ENCODE results near the gene CADPS2. TPM values are rescaled to one million over a fixed set of nuclear protein-coding genes. Genes with fewer than 3 reads are reported as not detected.

Gene CADPS2
- total and polyA plus RNA-seq, 10 of the 15 experiments (the other 5 are each of a cell fraction or from before 2014, with no cell fraction given): 0.05 to 7.5 (median 0.25) TPM

DNA sequence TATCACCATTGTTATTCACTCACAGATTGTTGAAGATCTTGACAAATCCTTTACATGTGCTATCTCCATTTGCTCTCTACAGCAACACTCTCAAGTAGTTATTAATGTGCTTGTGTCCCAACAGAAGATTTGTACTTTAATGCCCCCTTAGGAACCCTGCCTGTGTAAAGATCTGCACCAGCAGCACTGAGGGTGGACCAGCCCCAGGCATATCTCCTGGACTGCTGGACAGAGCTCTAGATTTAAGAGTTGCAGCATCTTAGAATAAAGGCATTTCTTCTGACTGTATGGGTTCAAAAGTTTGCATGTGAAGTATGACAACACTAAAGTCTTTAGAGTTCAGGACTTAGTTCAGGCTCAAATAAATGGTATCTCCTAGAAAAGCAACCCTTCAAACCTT is 282.0 kb downstream of the CADPS2 start:
- no peak overlapping the region for H3K9ac ChIP-seq (ENCODE audit: control insufficient read depth, insufficient read depth, low read length)
- RAD21 ChIA-PET (ENCODE audit: unreplicated experiment): interaction anchor here (0.6 to 1.5 kb wide), 2 partner anchors 13 to 23 kb away, joined by 3 read pairs; no protein-coding TSS in a partner anchor
- no peak overlapping the region for H2AFZ ChIP-seq (ENCODE audit: control insufficient read depth, low read depth, low read length)
- DNase-seq (ENCODE audit: low read depth, low spot score): no peak
- H3K79me2 ChIP-seq (ENCODE audit: control insufficient read depth, insufficient read depth, low read length): no peaks in the 10 kb centered on the region
- CTCF ChIA-PET: interaction anchor here (1.6 kb wide), 1 partner anchor 25 kb away, joined by 3 read pairs; no protein-coding TSS in a partner anchor
- no peak overlapping the region for H3K4me2 ChIP-seq (ENCODE audit: control insufficient read depth, insufficient read depth)
- no peaks in the 10 kb centered on the region for H4K20me1 ChIP-seq (ENCODE audit: control insufficient read depth, insufficient read depth)
- H3K36me3 ChIP-seq (ENCODE audit: control insufficient read depth in 2 of 2, insufficient read depth in 2 of 2, low read length in 1 of 2): no peaks in the 10 kb centered on the region
- POLR2A ChIA-PET: no interaction called here
- H3K4me1 ChIP-seq (ENCODE audit: control insufficient read depth, insufficient read depth, low read length): no peaks in the 10 kb centered on the region
- intact Hi-C loops (cut with micrococcal nuclease; ENCODE audit: unreplicated experiment) (no loop called here), in situ Hi-C loops (cut with MboI) (no loop called here)
- no TSS peak for BruUV-seq (replicated peaks)
- no peak overlapping the region for H3K4me3 ChIP-seq
- no peaks in the 10 kb centered on the region for H3K27me3 ChIP-seq (replicated peaks in 1 of 2; ENCODE audit: control insufficient read depth in 2 of 2, insufficient read depth in 2 of 2, low read length in 1 of 2)
- SMC1A ChIA-PET (ENCODE audit: uncharacterized antibody, unreplicated experiment): no interaction called here
- TF ChIP-seq CEBPZ (IDR thresholded peaks at IDR 0.05; ENCODE audit: low read depth, low read length): no peak
- no peak overlapping the region for H3K27ac ChIP-seq (ENCODE audit: control insufficient read depth, insufficient read depth)
- no peak for FAIRE-seq
- no peak for ATAC-seq
- H3K9me3 ChIP-seq (replicated peaks; ENCODE audit: control insufficient read depth, insufficient read depth, low read length): no peaks in the 10 kb centered on the region

- intact Hi-C loops (cut with micrococcal nuclease; ENCODE audit: unreplicated experiment) (no loop called here), in situ Hi-C loops (cut with MboI) (no loop called here)
- no peaks in the 10 kb centered on the region for H3K36me3 ChIP-seq (ENCODE audit: control insufficient read depth in 2 of 2, insufficient read depth in 2 of 2, low read length in 1 of 2)
- H3K9me3 ChIP-seq (replicated peaks; ENCODE audit: control insufficient read depth, insufficient read depth, low read length): no peaks in the 10 kb centered on the region
- H4K20me1 ChIP-seq (ENCODE audit: control insufficient read depth, insufficient read depth): no peaks in the 10 kb centered on the region
- no peak overlapping the region for H3K4me2 ChIP-seq (ENCODE audit: control insufficient read depth, insufficient read depth)
- no peak overlapping the region for H3K27ac ChIP-seq (ENCODE audit: control insufficient read depth, insufficient read depth)
- H3K27me3 ChIP-seq (replicated peaks in 1 of 2; ENCODE audit: control insufficient read depth in 2 of 2, insufficient read depth in 2 of 2, low read length in 1 of 2): no peaks in the 10 kb centered on the region
- ChIA-PET CTCF (interaction anchor here (3.8 kb wide), 1 partner anchor 9 kb away, joined by 21 read pairs; no protein-coding TSS in a partner anchor), RAD21 (ENCODE audit: unreplicated experiment) (interaction anchor here (0.7 to 4.7 kb wide), 4 partner anchors 11 to 110 kb away, joined by 3 to 33 read pairs (median 3); no protein-coding TSS in a partner anchor), POLR2A (no interaction called here), SMC1A (ENCODE audit: uncharacterized antibody, unreplicated experiment) (interaction anchor here (0.6 to 7.5 kb wide), 3 partner anchors 12 to 20 kb away, joined by 3 to 77 read pairs (median 4); no protein-coding TSS in a partner anchor)
- H3K4me3 ChIP-seq: no peak overlapping the region
- BruUV-seq (replicated peaks): no TSS peak
- H3K79me2 ChIP-seq (ENCODE audit: control insufficient read depth, insufficient read depth, low read length): no peaks in the 10 kb centered on the region
- 21% methylated on average over 2 of the region's 2 CpGs for WGBS (ENCODE audit: insufficient coverage, insufficient replicate concordance, low lambda C conversion rate, missing lambda C conversion rate)
- H2AFZ ChIP-seq (ENCODE audit: control insufficient read depth, low read depth, low read length): no peak overlapping the region
- H3K9ac ChIP-seq (ENCODE audit: control insufficient read depth, insufficient read depth, low read length): no peak overlapping the region
- ATAC-seq (no peak), FAIRE-seq (no peak), DNase-seq (ENCODE audit: low read depth, low spot score) (no peak)
- H3K4me1 ChIP-seq (ENCODE audit: control insufficient read depth, insufficient read depth, low read length): no peaks in the 10 kb centered on the region
- TF ChIP-seq SPI1 (IDR thresholded peaks at IDR 0.05; ENCODE audit: borderline replicate concordance, insufficient read depth, low read depth, low read length) (no peak), MYC (IDR thresholded peaks at IDR 0.05; ENCODE audit: insufficient read depth, insufficient read length, insufficient replicate concordance, low read length, severe bottlenecking) (no peak), MEF2A (IDR thresholded peaks at IDR 0.05; ENCODE audit: insufficient read depth, low read depth, low read length) (no peak), IRF5 (IDR thresholded peaks at IDR 0.05; ENCODE audit: borderline replicate concordance) (no peak), NR2C1 (IDR thresholded peaks at IDR 0.05) (no peak)
- TF ChIP-seq, protein P1, sequence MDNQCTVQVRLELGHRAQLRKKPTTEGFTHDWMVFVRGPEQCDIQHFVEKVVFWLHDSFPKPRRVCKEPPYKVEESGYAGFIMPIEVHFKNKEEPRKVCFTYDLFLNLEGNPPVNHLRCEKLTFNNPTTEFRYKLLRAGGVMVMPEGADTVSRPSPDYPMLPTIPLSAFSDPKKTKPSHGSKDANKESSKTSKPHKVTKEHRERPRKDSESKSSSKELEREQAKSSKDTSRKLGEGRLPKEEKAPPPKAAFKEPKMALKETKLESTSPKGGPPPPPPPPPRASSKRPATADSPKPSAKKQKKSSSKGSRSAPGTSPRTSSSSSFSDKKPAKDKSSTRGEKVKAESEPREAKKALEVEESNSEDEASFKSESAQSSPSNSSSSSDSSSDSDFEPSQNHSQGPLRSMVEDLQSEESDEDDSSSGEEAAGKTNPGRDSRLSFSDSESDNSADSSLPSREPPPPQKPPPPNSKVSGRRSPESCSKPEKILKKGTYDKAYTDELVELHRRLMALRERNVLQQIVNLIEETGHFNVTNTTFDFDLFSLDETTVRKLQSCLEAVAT (IDR thresholded peaks at IDR 0.05): no peak
These were observed 283.5 kb downstream of the CADPS2 start for GRCh38 chr7:122602800-122603199.
